Dedifferentiated amniotic fluid mesenchymal stem cell (primary cell): ENCODE data around the gene TACC3.
A peak's percentile ranks its signal among the peaks of the same experiment; 100 is the strongest.

Experiments
- DNase-seq: peaks from one replicate; pipeline ENCODE4 v3.0.0-alpha.2; 2016; ENCODE audit errors: extremely low spot score

Gene TACC3

GRCh38 chr4:1776521-1777161, 55.3 kb downstream of the TACC3 start:
- no peak for DNase-seq

DNA sequence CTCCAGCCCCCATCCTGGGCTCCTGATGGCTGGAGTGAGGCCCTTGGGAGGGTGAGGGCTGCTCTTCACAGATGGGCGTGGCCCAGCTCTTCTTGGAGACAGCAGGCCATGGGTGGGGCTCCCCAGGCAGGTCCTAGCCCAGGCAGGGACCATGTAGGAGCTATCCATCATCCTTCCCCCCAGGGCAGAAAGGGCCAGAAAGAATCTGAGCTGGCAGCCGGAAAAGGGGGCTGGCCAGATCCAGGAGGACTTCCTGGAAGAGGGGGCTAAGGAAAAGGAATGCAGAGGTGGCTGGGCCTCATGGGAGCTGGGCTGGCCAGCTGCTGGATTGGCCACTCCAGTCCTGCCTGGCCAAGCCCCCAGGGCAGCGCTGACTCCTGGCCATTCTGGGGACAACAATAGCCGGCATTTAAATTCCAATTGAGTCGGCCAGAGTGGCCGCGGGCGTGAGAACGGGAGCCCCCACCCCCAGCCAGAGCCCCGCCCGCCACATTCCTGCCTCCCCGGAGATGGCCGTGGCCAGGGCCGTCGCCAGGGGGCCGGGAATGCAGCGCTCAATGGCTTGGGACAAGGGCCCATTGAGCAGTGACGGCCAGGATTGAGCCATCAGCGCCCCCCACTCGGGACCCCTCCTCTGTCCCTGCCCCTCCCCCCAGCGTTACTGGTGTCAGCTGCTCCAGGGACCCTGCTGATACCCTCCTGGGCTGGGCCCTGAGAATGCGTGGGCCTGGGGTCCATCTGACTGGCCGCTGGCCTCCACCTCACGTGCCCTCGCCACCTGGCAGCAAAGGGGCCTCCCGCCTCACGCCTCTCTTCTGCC, 56.7 kb downstream of the TACC3 start:
- DNase-seq = peak; percentile 28

DNA sequence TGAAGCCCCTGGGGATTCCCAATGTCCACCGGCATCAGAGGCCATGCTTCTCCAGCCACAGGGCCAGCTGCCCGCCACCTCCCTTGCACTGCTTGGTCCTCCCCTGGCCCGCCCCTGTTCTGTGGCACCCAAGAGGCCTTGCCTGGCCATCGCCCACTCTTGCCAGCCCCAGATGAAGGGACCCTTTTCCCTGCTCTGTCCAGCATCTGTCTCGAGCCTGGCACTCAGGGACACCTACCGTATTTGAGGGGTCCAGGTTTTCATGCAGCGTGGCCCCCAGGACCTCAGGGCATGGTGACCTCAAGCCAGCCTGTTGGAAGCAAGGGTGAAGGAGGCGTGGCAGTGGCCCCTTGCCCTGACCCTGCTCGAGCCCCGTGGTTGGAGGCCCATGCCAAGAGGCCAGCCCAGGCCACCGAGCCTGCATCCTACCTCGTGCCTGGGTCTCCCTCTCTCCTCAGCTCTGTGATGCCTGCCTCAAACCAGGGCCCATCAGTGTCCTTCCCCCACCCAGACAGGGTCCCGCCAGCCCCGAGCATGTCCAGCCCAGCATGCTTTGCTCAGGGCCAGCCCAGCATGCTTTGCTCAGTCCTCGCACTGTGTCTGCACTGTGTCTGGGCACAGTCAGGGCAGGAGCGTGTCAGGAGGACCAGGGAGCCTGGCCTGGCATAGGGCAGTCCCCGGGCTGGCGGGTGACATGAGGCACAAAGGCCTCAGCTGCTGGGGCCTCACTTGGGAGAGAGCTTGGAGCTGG, 57.5 kb downstream of the TACC3 start:
- DNase-seq = no peak

DNA sequence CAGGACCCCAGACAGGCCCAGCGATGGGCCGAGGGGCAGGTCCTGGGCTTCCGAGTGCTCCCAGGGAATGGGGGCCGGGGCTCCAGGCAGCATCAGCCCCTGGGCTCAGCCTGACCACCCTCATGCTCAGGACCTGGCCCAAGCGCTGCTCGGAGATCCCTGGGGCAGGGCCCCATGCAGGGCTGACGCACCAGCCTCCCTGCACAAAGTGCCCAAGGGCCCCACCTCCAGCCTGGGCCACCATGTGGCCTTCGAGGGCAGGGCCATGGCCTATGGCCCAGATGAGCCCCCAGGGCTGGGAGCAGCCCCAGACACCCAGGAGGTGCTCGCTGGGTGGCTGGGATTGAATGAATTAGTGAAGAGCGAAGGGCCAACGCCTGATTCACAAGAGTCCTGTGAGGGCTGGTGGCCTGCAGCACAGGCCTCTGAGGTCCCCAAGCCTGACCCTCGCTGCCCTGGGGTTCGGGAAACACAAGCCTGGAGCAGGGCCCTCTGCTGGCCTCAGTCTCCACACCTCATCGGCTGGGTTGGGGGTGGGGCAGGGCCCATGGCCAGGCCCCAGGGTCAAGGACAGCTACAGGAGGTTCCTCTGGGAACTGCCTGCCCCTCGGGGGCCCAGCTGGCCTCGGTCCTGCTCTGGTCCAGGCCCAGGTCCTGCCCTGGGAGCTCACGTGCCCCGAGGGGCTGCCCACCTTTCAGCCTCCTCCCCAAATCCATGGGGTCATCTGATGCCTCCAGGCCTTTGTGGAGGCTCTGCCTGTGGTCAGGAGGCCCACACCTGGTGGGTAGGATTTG, 58.5 kb downstream of the TACC3 start:
- no peak for DNase-seq

DNA sequence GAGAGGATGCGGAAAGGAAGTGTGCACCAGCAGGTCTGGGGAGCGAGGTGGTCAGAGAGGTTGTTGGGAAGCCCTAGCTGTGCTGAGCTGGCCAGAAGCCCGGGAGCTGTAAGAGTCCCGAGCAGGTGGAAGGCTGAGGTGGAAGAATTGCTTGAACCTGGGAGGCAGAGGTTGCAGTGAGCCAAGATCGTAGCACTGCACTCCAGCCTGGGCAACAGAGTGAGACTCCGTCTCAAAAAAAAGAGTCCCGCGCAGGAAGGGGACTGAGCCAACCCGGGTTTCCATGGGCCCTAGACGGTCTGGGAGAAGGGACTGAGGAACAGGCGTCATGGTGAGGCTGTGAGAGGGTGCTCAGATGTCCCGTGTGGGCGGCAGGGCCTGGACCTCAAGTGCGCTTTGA, 59.1 kb downstream of the TACC3 start:
- DNase-seq = no peak

GRCh38 chr4:1783015-1783414, 61.7 kb downstream of the TACC3 start:
- no peak for DNase-seq

DNA sequence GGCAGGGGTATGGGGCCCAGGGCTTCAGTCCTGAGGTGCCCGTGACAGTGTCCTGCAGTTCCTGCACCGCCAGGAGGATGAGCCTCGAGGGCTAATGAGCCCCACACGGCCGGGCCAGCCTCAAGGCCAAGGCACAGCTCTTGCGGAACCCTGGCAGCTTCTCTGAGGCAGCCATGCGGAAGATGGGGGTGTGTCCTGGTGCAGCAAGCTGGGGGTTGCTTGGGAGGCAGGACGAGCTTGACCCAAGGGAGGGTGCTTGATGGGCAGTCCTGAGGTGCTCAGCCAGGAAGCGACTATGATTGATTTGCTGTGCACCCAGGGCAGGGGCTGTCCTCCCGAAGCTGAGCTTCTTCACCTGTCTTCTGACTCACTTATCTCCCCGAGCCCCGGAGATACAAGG, 62.6 kb downstream of the TACC3 start:
- DNase-seq = no peak

DNA sequence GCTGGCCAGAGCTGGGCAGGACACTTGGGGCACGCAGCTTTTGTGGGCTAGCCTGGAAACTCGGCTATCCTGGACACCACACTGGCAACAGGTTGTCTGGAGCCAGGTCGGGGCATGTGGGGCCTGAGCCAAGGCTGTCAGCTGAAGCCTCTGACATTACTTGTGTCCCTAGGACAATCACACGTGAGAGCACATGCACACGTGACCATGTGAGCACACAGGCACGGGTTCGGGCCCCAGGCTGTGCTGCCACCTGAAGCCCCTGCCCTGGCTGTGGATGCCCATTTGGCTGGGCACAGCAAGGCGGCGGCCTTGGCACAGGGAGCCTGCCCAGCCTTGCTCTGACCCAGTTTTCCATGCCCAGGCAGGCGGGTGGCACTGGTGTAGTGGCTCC, 63.1 kb downstream of the TACC3 start:
- DNase-seq = no peak

GRCh38 chr4:1784789-1785591, 63.7 kb downstream of the TACC3 start:
- no peak for DNase-seq

DNA sequence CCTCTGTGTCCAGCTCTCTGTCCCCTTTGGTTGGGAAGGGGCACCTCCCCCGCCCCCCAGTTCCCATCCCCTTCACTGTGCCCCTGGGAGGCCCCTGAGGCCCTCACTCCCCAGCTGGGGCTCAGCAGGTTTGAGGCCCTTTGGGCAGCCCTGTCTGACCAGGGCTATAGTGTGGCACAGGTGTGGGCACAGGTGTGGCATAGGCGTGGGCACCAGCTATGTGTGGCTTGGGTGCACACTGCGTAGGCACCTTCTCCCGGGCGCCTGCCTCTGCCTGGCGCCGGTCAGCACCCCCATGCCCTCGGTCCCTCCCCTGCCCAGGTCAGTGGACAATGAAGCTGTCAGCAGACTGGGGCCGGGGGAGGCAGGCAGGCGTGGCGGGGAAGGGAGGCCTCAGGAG, 64.3 kb downstream of the TACC3 start:
- DNase-seq = no peak

- no peak for DNase-seq
Measured at GRCh38 chr4:1786544-1787362, 65.4 kb downstream of the TACC3 start.

- no peak for DNase-seq
Measured at GRCh38 chr4:1787411-1788077, 66.2 kb downstream of the TACC3 start.

DNA sequence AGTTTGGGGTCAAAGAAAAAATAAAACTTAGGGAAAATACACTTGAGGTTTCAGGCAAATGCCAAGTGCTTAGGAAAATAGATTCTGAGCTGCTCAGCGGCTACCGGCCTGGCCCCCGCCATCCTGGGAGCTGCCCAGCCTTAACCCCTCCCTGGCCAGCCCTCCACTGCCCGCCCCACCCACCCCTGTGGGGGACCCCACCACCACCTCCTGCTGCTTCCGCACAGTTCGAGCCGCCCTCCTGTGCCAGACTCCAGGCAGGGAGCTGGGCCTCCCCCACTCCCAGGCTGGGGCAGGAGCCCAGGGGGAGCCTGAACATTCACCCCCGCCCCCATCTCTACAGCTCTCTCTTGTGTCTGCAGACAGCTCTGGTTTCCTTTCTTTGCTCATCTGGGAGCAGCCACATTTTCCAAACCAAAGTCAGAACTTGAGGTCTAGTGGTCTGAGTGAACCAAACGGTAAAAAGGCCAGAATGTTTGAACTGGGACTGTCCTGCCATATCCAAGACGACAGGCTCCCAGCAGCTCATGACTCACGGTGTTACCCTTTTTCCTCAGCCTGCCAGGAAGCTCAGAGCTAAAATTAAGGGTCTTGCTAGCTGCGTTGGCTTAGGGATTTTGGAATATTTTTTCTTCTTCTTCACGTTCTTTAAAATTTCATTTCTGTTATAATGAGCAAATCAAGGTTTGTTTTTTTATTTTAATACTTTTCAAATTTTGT, 67.1 kb downstream of the TACC3 start:
- no peak for DNase-seq

GRCh38 chr4:1789552-1789951, 68.2 kb downstream of the TACC3 start:
- no peak for DNase-seq

GRCh38 chr4:1790005-1790404, 68.7 kb downstream of the TACC3 start:
- no peak for DNase-seq

DNA sequence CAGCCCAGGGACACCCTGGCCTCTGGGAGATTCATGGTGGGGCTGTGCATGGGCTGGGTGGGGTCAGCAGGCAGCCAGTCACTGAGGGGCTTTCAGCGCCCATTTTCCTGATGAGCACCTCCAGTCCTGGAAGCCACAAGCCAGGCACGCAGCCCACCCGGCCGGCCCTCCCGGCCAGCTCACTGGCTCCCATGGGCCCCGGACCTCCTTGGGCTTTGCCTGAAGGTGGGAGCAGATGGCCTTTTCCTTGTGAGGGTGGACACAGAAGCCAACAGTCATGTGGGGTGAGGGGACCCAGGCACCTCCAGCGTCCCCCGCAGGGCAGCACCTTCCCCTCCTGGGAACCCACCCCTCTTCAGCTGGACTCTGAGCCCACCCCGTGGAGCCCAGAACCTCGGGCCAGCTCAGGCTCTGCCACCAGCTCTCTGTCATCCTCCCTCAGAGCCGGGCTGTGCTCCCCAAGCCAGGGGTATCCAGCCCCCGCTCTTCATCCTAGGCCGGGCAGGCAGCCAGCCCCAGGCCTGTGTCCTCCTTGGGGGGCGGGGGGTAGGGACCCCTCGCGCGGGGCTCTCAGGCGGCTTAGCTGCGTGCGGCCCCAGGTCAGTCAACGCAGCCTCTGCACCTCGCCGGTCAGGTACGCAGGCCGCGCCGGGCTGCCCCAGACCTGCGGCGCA, 71.0 kb downstream of the TACC3 start:
- no peak for DNase-seq

- no peak for DNase-seq
Measured at GRCh38 chr4:1792832-1793495, 71.6 kb downstream of the TACC3 start, which contains the start of gene FGFR3. Gene FGFR3, plus strand, starts transcription at chr4:1793293. Its CDS starts 642 bp downstream, at chr4:1793935.

DNA sequence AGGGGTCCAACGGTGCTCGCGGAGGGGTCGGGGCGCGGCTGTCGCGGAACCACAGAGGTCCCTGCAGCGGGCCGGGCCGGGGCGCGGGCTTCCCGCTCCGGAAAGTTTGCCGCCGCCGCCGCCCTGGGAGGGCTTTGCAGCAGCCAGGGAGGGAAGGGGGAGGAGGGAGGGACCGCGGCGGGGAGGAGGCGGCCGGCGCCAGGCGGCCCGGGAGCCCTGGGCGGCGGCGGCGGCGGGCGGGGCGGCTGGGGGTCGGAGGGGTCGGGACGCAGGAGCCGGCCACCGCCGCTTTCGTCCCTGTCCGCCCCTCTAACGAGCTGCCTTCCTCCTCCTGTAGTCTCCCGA, 72.1 kb downstream of the TACC3 start:
- no peak for DNase-seq
